ENCODE data around the gene ZNF317.
"Not testable (repeated sequence)": the region's sequence is repeated elsewhere in the genome, so short reads cannot be mapped to it uniquely, and the experiment has no call there.

Gene ZNF317

GRCh38 chr19:9178901-9179300 lies 38.7 kb downstream of the ZNF317 start, which contains the start of gene OR7D2:
Gene OR7D2 (plus strand): TSS chr19:9178979. CDS start chr19:9185782, 6,803 bp downstream.
- no peak for DNase-seq

GRCh38 chr19:9183000-9183399 lies 42.8 kb downstream of the ZNF317 start:
- DNase-seq = no peak

GRCh38 chr19:9187191-9187590 lies 47.0 kb downstream of the ZNF317 start:
- DNase-seq = no peak

- DNase-seq = no peak
Observed at GRCh38 chr19:9189535-9189934, 49.3 kb downstream of the ZNF317 start.

GRCh38 chr19:9198044-9198443 lies 57.8 kb downstream of the ZNF317 start:
- DNase-seq = not testable (repeated sequence)

- peak; percentile 83 for DNase-seq
Observed at GRCh38 chr19:9205501-9206113, 65.4 kb downstream of the ZNF317 start.
